ENCODE data around the gene MTOR.
A peak's percentile ranks its signal among the peaks of the same experiment; 100 is the strongest.
"Not testable (repeated sequence)": the region's sequence is repeated elsewhere in the genome, so short reads cannot be mapped to it uniquely, and the experiment has no call there.

Gene MTOR

GRCh38 chr1:11279630-11280029 lies 17.3 kb upstream of the MTOR start:
- no peak for DNase-seq

- no peak for DNase-seq
These were observed 16.8 kb upstream of the MTOR start for GRCh38 chr1:11279152-11279551.

GRCh38 chr1:11273595-11274234 lies 11.4 kb upstream of the MTOR start:
- peak; percentile 15 for DNase-seq

GRCh38 chr1:11272832-11273594 lies 10.7 kb upstream of the MTOR start, which contains the start of gene UBIAD1:
UBIAD1 (plus strand) TSS chr1:11273198; CDS start chr1:11273532, 334 bp downstream.
- peak; percentile 80 for DNase-seq

- DNase-seq = no peak
These were observed 10.1 kb upstream of the MTOR start for GRCh38 chr1:11272544-11272831.

- not testable (repeated sequence) for DNase-seq
These were observed 5.3 kb upstream of the MTOR start for GRCh38 chr1:11267350-11268337.

GRCh38 chr1:11266268-11267074 lies 4.1 kb upstream of the MTOR start:
- DNase-seq = no peak

GRCh38 chr1:11256299-11256698 lies 6.1 kb downstream of the MTOR start:
- DNase-seq = no peak

GRCh38 chr1:11253226-11253625 lies 9.1 kb downstream of the MTOR start:
- DNase-seq = no peak

- DNase-seq = no peak
These were observed 9.8 kb downstream of the MTOR start for GRCh38 chr1:11252538-11252937.

- DNase-seq = no peak
These were observed 14.2 kb downstream of the MTOR start for GRCh38 chr1:11248169-11248568.

GRCh38 chr1:11245904-11246719 lies 16.2 kb downstream of the MTOR start:
- no peak for DNase-seq

- DNase-seq = no peak
These were observed 17.1 kb downstream of the MTOR start for GRCh38 chr1:11245248-11245647.

GRCh38 chr1:11238311-11238710 lies 24.0 kb downstream of the MTOR start:
- no peak for DNase-seq

- no peak for DNase-seq
These were observed 25.0 kb downstream of the MTOR start for GRCh38 chr1:11237356-11237755.

GRCh38 chr1:11233208-11233607 lies 29.1 kb downstream of the MTOR start:
- DNase-seq = no peak

GRCh38 chr1:11229203-11229602 lies 33.1 kb downstream of the MTOR start:
- DNase-seq = no peak

GRCh38 chr1:11227106-11228077 lies 35.0 kb downstream of the MTOR start:
- no peak for DNase-seq

- DNase-seq = no peak
These were observed 46.3 kb downstream of the MTOR start for GRCh38 chr1:11216074-11216473.

GRCh38 chr1:11215381-11216005 lies 46.9 kb downstream of the MTOR start:
- DNase-seq = no peak

Data from activated naive CD4-positive, alpha-beta T cell treated with anti-CD3 and anti-CD28 coated beads, Interleukin-2, amount 50 U/mL, for 16 hours (primary cell).